GM15510 (cell line): ENCODE results near the gene MT4.

Source experiments
- POLR2A ChIP-seq: IDR thresholded peaks from 3 replicates; pipeline ENCODE4 v1.6.1; 2011; ENCODE audit warnings: borderline replicate concordance; ENCODE audit not compliant: insufficient read length; ENCODE audit errors: extremely low read depth

Gene MT4

GRCh38 chr16:56564793-56565477, at the start of gene MT4:
MT4 (plus strand) TSS chr16:56565073; CDS start chr16:56565129, 56 bp downstream.
- no peak for TF ChIP-seq POLR2A

GRCh38 chr16:56515665-56516064, 49.2 kb upstream of the MT4 start:
- no peak for TF ChIP-seq POLR2A

- TF ChIP-seq POLR2A: no peak
Measured at GRCh38 chr16:56517206-56517605, 47.7 kb upstream of the MT4 start.

GRCh38 chr16:56518425-56518824, 46.4 kb upstream of the MT4 start:
- TF ChIP-seq POLR2A: no peak

GRCh38 chr16:56519459-56520250, 45.2 kb upstream of the MT4 start, which contains the start of gene BBS2:
BBS2 (minus strand) TSS chr16:56520024; CDS start chr16:56519862, 162 bp downstream.
- TF ChIP-seq POLR2A: peak; percentile 86

DNA sequence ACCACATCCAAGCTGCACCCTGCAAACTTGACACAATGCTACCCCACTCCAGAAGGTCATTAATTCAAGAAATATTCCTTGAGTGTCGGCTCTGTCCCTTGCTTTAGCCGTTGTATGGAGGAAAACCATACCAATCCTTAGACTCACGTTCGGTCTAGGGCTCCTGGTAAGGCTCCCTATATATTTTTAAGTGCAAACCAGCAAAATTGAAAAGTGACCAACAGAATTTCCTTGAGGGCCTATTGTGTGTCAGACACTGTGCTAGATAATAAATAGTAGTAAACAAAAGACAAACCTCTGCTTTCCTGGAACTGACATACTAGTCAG, 44.7 kb upstream of the MT4 start:
- no peak for TF ChIP-seq POLR2A

DNA sequence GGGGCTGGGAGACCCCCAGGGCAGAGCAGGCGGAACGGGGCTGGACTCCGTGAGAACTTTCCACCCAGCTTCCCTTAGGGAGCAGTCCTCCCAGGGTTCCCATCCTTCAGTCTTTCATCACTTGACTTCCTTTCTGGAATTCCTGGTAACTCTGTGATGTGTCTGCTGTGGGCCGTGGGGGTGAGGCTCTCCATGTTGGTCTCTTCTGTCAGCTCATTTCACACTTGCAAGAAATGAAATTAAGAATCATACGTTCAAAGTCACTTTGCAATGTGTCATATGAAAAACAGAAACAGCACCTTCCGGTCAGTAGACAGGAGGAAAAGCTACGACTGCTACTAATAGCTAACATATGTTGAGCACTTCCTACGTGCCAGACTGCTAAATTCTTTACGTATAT, 39.6 kb upstream of the MT4 start:
- no peak for TF ChIP-seq POLR2A

DNA sequence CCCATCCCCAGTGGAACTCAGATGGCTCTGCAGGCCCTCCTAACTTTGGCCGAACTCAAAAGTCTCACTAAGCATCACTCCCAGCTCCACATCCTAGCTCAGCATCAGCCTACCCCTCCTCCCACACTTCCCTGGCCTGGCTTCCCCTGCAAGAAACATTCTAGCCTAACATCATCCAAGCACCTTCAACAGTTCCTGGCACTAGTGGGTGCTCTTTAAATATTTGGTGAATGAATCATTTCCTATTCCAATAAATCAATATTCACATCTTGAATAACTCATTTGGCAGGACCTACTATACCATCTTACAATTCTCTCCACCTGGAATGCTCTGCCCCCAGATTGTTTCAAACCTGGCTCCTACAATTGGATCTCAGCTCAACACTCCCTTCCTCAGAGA, 34.0 kb upstream of the MT4 start:
- TF ChIP-seq POLR2A: no peak

- no peak for TF ChIP-seq POLR2A
Measured at GRCh38 chr16:56532714-56533113, 32.2 kb upstream of the MT4 start.

DNA sequence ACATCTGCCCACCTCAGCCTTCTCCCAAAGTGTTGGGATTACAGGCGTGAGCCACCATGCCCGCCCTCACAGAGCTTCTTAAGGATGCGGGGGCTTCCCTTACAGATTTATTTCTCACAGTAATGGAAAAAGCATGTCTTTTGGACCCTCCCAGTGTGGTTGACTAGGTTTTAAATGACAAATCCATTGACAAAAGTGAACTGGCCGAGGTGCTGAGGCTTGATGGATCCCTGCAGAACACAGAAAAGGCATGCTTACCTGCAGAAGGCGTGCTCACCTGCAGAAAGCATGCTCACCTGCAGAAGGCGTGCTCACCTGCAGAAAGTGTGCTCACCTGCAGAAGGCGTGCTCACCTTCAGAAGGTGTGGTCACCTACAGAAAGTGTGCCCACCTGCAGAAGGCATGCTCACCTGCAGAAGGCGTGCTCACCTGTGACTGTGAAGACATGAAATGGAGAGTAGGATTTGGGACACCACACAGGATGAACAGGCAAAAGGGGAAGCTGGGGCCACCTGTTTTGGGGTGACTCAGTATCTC, 30.0 kb upstream of the MT4 start:
- no peak for TF ChIP-seq POLR2A

DNA sequence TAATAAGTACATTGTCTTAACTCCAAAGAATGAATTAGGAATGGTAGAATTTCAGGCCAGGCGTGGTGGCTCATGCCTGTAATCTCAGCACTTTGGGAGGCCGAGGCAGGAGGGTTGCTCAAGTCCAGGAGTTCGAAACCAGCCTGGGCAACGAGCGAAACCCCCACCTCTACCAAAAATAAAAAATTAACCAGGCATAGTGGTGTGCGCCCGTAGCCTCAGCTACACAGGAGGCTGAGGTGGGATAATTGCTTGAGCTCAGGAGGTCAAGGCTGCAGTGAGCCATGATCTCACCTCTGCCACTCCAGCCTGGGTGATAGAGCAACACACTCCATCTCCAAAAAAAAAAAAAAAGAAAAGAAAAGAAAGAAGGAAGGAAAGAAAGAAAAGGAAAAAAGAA, 26.5 kb upstream of the MT4 start:
- no peak for TF ChIP-seq POLR2A

GRCh38 chr16:56539656-56540055, 25.2 kb upstream of the MT4 start:
- no peak for TF ChIP-seq POLR2A

DNA sequence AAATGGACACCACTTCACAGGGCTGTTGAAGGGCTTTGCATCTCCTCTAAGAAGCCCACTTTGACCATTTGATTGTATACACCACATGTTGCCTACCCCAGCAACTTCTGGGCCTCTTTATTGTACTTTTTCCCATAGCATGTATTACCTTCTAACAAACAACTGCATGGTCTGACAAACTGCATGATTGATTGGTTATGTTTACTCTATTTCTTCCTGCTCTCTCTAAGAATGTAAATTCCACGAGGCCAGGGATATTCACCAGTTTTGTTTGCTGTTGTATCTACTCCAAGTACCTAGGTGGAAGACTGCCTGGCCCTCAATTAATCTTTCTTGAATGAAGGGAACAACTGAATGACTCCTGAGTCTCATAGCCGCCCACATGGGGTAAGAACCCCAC, 22.8 kb upstream of the MT4 start:
- TF ChIP-seq POLR2A: no peak

DNA sequence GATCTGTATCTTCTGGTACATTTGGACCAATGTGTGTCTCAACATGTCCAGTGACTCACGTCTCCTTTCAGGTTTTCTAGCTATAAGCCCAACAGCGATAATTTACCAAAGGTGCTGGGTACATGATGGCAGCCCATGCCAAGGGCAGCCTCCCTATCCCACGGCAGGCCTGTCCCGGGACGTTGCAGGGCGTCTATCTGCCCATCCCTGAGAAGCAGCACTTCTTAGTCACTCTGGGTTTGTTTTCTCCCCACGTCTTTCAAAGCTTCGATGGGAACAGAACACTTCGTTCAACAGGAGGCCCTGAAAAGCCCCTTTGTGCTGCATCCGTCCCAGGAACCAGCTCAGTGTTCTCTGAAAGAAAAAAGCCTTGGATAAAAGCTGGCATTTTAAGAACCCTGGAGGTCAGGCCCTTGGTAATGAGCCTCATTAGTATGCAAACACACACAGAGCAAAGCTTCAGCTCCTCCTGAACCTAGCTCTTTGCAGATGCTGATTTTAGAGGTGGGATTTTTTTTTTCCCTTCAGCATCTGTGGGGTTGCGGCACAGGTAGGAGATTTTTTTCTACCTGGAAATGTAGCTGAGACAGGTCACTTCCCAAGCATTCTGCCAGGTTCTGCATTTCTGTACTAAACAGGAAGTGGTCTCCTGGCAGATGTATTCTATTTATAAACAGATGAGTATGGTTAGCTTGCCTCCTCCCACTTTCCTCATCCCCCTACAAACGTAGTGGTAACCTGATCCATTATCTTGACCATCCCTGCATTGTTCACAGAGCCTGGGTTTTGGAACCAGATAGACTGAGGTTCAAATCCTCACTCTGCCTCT, 17.5 kb upstream of the MT4 start:
- TF ChIP-seq POLR2A: no peak

DNA sequence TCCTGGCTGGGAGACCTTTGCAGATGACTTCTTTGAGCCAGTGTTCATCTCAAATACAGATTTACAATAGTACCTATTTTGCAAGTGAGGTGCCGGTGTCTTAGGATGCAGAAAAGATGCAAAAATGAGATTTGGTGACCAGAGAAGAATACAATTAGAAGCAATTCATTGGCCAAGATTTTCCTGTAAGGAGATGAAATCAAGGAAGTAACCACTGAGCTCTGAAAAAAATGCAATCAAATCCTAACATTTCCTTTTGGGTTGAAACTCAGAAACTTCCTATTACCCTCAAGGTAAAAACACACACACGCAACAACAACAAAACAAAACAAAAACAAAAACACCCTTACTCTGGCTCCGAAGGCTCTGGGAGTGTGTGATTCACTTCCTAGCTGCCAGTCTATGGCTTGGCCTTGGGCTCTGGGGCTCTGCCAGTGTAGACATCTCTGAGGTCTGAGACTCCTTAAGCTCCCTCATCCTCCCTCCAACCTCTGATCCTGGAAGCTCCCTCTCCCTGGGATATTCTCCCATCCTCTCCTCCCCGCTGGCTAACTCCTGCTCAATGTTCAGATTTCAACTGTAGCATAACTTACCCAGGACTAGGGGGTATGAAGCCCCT, 16.8 kb upstream of the MT4 start:
- no peak for TF ChIP-seq POLR2A

DNA sequence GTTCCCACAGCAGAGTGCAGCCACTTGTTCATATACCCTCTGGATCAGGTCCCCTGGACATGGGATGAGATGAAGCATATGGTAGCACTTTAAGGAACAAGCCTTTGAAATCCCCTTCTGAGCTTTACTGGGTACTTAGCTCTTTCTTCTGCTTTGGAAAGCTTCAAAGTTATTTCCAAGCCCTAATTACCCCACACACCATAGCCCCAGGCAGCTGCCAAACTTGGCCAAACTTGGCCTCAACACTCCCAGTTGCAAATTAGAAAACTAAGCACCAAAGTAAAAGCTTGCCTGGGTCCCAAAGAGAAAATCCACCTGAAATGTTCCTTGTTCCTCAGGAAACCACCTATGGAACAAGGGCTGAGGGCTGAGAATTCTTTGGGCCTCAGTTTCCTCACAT, 15.7 kb upstream of the MT4 start:
- no peak for TF ChIP-seq POLR2A
